ENCODE data around the gene HID1. TPM values are rescaled to one million over a fixed set of nuclear protein-coding genes. Genes with fewer than 3 reads are reported as not detected.

HID1 gene
- total and polyA plus RNA-seq, 8 donors: 36.5 to 304 (median 82.2) TPM

- no peaks in the 10 kb centered on the region for H3K27me3 ChIP-seq
- H3K4me1 ChIP-seq: no peaks in the 10 kb centered on the region
- no peaks in the 10 kb centered on the region for H3K9me3 ChIP-seq
- no peak overlapping the region for H3K4me3 ChIP-seq
- TF ChIP-seq POLR2AphosphoS5 (IDR thresholded peaks at IDR 0.05) (no peak), CTCF (IDR thresholded peaks at IDR 0.05) (no peak), POLR2A (IDR thresholded peaks at IDR 0.05) (no peak), EP300 (IDR thresholded peaks at IDR 0.05) (no peak)
- DNase-seq: no peak
- WGBS, 5 donors: 86 to 89% (median 87%) methylated on average over 53 to 76 of the region's 76 CpGs
- intact Hi-C loops (cut with DNase I; ENCODE audit: low total_unique reads): no loop called here
- peaks cover 55 to 75% (median 65%) of the 10 kb centered on the region in 4 donors for H3K36me3 ChIP-seq
- H3K27ac ChIP-seq: no peak overlapping the region
Observed at GRCh38 chr17:75003070-75003956, 30.8 kb upstream of the HID1 start.

GRCh38 chr17:75001915-75002843 lies 29.6 kb upstream of the HID1 start:
- Histone ChIP-seq H3K27me3 (no peaks in the 10 kb centered on the region), H3K36me3 (peaks cover 55 to 75% (median 65%) of the 10 kb centered on the region in 4 donors), H3K27ac (no peak overlapping the region), H3K4me1 (no peaks in the 10 kb centered on the region), H3K4me3 (no peak overlapping the region), H3K9me3 (no peaks in the 10 kb centered on the region)
- intact Hi-C loops (cut with DNase I; ENCODE audit: low total_unique reads): no loop called here
- DNase-seq: no peak
- 76 to 91% (median 89%) methylated on average over 14 to 15 of the region's 15 CpGs for WGBS, 5 donors
- TF ChIP-seq POLR2A (IDR thresholded peaks at IDR 0.05) (no peak), CTCF (IDR thresholded peaks at IDR 0.05) (no peak), EP300 (IDR thresholded peaks at IDR 0.05) (no peak), POLR2AphosphoS5 (IDR thresholded peaks at IDR 0.05) (no peak)

- H3K27ac ChIP-seq: no peak overlapping the region
- no peaks in the 10 kb centered on the region for H3K4me1 ChIP-seq
- TF ChIP-seq CTCF (IDR thresholded peaks at IDR 0.05): no peak
- peaks cover 48 to 58% (median 56%) of the 10 kb centered on the region in 4 donors for H3K36me3 ChIP-seq
- 74 to 89% (median 85%) methylated on average over 4 of the region's 4 CpGs for WGBS, 5 donors
- intact Hi-C loops (cut with DNase I; ENCODE audit: low total_unique reads): no loop called here
- no peaks in the 10 kb centered on the region for H3K9me3 ChIP-seq
- no peaks in the 10 kb centered on the region for H3K27me3 ChIP-seq
- no peak overlapping the region for H3K4me3 ChIP-seq
- no peak for DNase-seq
Observed at GRCh38 chr17:74999523-74999922, 27.0 kb upstream of the HID1 start.

- WGBS, 5 donors: 72 to 86% (median 82%) methylated on average over 6 of the region's 6 CpGs
- intact Hi-C loops (cut with DNase I; ENCODE audit: low total_unique reads): no loop called here
- H3K4me3 ChIP-seq: no peak overlapping the region
- no peak for TF ChIP-seq POLR2A (IDR thresholded peaks at IDR 0.05)
- no peak for TF ChIP-seq POLR2AphosphoS5 (IDR thresholded peaks at IDR 0.05)
- no peak for TF ChIP-seq EP300 (IDR thresholded peaks at IDR 0.05)
- TF ChIP-seq CTCF (IDR thresholded peaks at IDR 0.05): no peak
- H3K9me3 ChIP-seq: no peaks in the 10 kb centered on the region
- no peak for DNase-seq
- H3K27me3 ChIP-seq: no peaks in the 10 kb centered on the region
- H3K4me1 ChIP-seq: peaks cover 0 to 6% (median 2%) of the 10 kb centered on the region in 4 donors
- H3K36me3 ChIP-seq: peaks cover 41 to 51% (median 48%) of the 10 kb centered on the region in 4 donors
- no peak overlapping the region for H3K27ac ChIP-seq
Observed at GRCh38 chr17:74998783-74999182, 26.2 kb upstream of the HID1 start.
